Kidney glomerular epithelial cell (primary cell): ENCODE results near the gene COPS3.
"Not testable (repeated sequence)": the region's sequence is repeated elsewhere in the genome, so short reads cannot be mapped to it uniquely, and the experiment has no call there.

Source experiments
- DNase-seq: peaks from one replicate; lab custom pipeline; 2025; lab: John Stamatoyannopoulos, UW

COPS3 gene

DNA sequence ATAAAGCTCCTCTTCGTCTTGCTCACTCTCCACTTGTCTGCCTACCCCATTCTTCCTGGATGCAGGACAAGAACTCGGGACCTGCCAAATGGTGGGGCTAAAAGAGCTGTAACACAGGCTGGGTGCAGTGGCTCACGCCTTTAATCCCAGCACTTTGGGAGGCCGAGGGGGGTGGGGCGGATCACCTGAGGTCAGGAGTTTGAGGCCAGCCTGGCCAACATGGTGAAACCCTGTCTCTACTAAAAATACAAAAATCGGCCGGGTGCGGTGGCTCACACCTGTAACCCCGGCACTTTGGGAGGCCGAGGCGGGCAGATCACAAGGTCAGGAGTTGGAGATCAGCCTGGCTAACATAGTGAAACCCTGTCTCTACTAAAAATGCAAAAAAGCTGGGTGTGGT, 20.6 kb upstream of the COPS3 start:
- not testable (repeated sequence) for DNase-seq

GRCh38 chr17:17300624-17301568, 19.9 kb upstream of the COPS3 start:
- DNase-seq, result no peak

GRCh38 chr17:17298108-17298507, 17.1 kb upstream of the COPS3 start:
- no peak for DNase-seq

- no peak for DNase-seq
Measured at GRCh38 chr17:17297217-17297616, 16.2 kb upstream of the COPS3 start.

DNA sequence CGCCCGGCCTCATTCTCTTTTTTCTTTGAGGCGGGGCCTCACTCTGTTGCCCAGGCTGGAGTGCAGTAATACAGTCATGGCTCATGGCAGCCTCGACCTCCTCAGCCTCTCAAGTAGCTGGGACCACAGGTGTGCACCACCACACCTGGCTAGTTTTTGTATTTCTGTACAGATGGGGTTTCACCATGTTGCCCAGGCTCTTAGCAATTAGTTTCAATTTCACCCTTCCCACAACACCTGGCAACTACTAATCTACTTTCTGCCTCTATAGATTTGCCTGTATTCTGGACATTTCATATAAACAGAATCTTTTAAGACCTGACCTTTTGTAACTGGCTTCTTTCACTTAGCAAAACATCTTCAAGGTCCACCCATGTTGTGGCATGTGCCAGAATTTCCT, 14.1 kb upstream of the COPS3 start:
- no peak for DNase-seq

- no peak for DNase-seq
Measured at GRCh38 chr17:17289701-17290100, 8.7 kb upstream of the COPS3 start.

- DNase-seq, result no peak
Measured at GRCh38 chr17:17289086-17289485, 8.0 kb upstream of the COPS3 start.

- no peak for DNase-seq
Measured at GRCh38 chr17:17285951-17286350, 4.9 kb upstream of the COPS3 start.

DNA sequence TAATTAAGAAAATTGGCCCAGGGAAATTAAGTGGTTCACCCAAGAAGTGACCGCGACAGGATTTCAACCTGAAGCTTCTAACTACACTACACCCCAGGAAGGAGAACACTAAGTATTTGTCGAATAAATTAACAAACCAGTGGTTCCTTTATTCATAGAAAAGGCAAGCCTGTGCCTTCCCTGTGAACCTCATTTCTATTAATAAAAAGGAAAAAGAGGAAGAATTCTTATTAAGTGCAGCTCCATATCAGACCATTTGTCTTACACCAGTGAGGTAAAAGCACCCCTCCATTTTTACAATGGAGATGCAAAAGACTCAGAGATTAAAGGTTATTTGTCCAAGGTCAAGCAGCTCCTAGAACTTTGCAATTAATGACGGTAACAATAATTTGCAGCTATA, 1.7 kb downstream of the COPS3 start:
- no peak for DNase-seq

DNA sequence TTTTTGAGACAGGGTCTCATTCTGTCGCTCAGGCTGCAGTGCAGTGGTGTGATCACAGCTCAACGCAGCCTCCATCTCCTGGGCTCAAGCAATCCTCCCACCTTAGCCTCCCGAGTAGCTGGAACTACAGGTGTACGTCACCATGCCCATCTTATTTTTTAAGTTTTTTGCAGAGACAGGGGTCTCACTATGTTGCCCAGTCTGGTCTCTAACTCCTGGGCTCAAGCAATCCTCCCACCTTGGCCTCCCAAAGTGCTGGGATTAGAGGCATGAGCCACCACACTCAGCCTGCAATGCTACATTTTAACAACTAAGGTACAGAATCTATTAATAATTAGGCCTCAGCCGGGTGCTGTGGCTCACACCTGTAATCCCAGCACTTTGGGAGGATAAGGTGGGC, 3.6 kb downstream of the COPS3 start:
- not testable (repeated sequence) for DNase-seq

DNA sequence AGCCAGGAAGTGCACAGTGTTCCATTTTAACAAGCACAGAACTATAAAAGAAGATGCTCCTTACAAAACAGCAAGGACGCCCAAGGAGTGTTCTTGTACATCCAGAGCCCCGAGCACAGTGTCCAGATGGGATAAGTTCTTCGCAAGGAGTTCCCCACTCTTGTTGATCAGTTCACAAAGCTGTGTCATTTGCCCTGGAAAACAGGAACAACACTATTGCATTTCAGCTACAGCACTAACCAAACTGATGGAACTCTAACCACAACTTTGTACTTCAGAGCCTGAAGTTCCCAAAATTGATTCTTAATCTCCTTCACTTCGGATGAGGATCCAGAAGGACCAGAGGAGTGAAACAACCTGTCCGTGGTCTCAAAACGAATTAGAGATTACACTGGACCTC, 5.1 kb downstream of the COPS3 start:
- DNase-seq, result no peak

GRCh38 chr17:17269926-17270773, 10.9 kb downstream of the COPS3 start:
- DNase-seq, result no peak

DNA sequence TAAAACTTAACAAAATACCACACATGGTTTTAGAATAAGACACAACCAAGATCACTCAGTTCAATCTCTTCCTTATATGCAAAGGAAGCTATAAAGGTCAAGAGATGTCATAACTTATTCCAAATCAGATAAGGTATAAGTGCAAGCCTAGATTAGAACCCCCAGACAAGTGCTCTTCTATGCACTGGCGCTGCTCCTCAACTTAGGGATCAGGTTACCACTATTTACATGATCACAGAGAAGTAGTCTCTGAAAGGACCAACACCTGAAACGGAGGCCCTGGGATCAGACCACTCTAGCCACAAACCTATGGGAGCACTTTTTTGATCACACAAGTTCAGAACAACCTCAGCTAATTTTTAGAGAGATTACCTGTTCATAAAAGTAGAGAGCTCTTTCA, 16.6 kb downstream of the COPS3 start:
- DNase-seq, result no peak

- no peak for DNase-seq
Measured at GRCh38 chr17:17258998-17259397, 22.0 kb downstream of the COPS3 start.

GRCh38 chr17:17258011-17258410, 23.0 kb downstream of the COPS3 start:
- no peak for DNase-seq

DNA sequence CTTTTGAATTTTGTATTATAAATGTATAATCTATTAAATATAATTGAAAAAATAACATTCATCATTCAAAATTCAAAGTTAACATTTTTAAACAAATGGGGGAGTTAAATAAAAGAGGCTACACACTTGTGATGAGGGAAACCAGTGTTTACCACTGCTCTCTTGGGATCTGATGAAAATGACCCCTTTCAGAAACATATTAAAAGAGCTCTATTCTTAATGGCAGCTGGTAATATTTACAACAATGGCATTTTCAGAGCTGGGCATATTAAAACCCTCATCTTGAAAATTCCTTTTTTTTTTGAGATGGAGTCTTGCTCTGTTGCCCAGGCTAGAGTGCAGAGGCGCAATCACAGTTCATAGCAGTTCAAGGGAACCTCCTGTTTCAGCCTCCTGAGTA, 24.7 kb downstream of the COPS3 start:
- no peak for DNase-seq

GRCh38 chr17:17255689-17256088, 25.4 kb downstream of the COPS3 start:
- not testable (repeated sequence) for DNase-seq

DNA sequence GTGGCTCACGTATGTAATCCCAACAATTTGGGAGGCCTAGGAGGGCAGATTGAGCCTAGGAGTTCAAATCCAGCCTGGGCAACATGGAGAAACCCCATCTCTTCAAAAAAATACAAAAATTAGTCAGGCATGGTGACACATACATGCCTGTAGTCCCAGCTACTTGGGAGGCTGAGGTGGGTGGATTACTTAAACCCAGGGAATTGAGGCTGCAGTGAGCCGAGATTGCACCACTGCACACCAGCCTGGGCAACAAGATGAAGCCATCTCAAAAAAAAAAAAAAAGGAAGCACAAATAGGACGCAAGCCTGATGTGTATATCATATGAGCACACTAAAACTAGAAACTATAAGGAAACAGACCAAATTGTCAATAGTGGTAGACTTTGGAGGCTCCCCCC, 27.0 kb downstream of the COPS3 start:
- no peak for DNase-seq

DNA sequence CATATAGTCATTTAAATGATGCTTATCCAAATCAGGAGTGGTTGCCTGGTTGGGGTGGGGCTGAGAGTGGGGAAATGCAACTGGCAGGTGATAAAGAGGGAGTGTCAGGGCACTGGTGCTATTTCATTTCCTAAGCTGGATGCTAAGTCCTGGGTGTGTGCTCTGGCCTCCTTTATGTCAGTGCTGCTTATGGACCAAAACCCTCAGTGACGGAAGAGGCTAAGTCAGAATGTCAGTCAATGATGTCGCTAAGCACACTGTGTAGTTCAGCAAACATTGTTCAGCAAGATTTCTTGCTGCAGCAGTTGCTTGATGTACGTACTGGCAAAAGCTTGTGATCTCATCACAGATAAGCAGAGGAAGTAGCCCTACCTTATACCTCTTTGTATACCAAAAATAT, 27.6 kb downstream of the COPS3 start:
- DNase-seq, result no peak

GRCh38 chr17:17252149-17252661, 28.8 kb downstream of the COPS3 start:
- DNase-seq, result no peak

GRCh38 chr17:17246879-17247278, 34.2 kb downstream of the COPS3 start:
- no peak for DNase-seq

- no peak for DNase-seq
Measured at GRCh38 chr17:17243163-17243562, 37.9 kb downstream of the COPS3 start.

- no peak for DNase-seq
Measured at GRCh38 chr17:17242246-17242645, 38.8 kb downstream of the COPS3 start.
